Measurements from ENCODE around the gene DCDC2C. TPM values are rescaled to one million over a fixed set of nuclear protein-coding genes. Genes with fewer than 3 reads are reported as not detected.

DCDC2C gene
- total and polyA plus RNA-seq, 2 of the 4 experiments (the other 2 are of a cell fraction) = not detected

GRCh38 chr2:3871002-3871401, 167.6 kb downstream of the DCDC2C start:
- Histone ChIP-seq H4K20me1 (ENCODE audit: insufficient read depth, low read length) (no peaks in the 10 kb centered on the region), H3K4me3 (ENCODE audit: insufficient read depth, low read depth, low read length) (no peak overlapping the region), H3K14ac (replicated peaks; ENCODE audit: low read depth, low read length) (no peak overlapping the region), H4K8ac (ENCODE audit: low read depth in 2 of 2, low read length in 2 of 2) (no peak overlapping the region), H2BK120ac (ENCODE audit: low read depth, low read length) (no peak overlapping the region), H3K27me3 (ENCODE audit: control insufficient read depth, insufficient read depth, low read length) (no peaks in the 10 kb centered on the region), H3K4me1 (ENCODE audit: control insufficient read depth, insufficient read depth, low read length) (no peaks in the 10 kb centered on the region), H3K9ac (ENCODE audit: low read depth, low read length) (no peak overlapping the region), H4K5ac (ENCODE audit: low read depth, low read length) (no peak overlapping the region), H3K23ac (ENCODE audit: low read depth, low read length) (no peak overlapping the region), H3K9me3 (ENCODE audit: control insufficient read depth, insufficient read depth, low read length) (no peaks in the 10 kb centered on the region; the same call in 1 of the 2 replicates), H3K9me1 (ENCODE audit: insufficient read depth, low read length) (no peaks in the 10 kb centered on the region), H2AK9ac (replicated peaks; ENCODE audit: low read depth, low read length, poor library complexity) (no peak overlapping the region), H3K4ac (ENCODE audit: low read depth, low read length) (no peak overlapping the region), H2BK20ac (ENCODE audit: low read depth, low read length) (no peak overlapping the region), H3K27ac (ENCODE audit: insufficient read depth, low read length) (no peak overlapping the region), H4K91ac (ENCODE audit: insufficient read depth, low read depth, low read length) (no peak overlapping the region), H3K79me1 (ENCODE audit: low read depth in 1 of 2, low read length in 2 of 2) (no peaks in the 10 kb centered on the region), H3K56ac (ENCODE audit: extremely low read depth, insufficient read depth, low read length) (no peak overlapping the region), H2BK5ac (ENCODE audit: low read depth, low read length, poor library complexity, severe bottlenecking) (no peak overlapping the region), H3K18ac (ENCODE audit: low read depth, low read length) (no peak overlapping the region), H2AFZ (replicated peaks; ENCODE audit: low read length, poor library complexity) (no peak overlapping the region), H2AK5ac (ENCODE audit: low read depth, low read length) (no peak overlapping the region), H3K4me2 (ENCODE audit: low read depth, low read length) (no peak overlapping the region), H2BK15ac (ENCODE audit: low read depth, low read length) (no peak overlapping the region), H3K36me3 (ENCODE audit: control insufficient read depth, insufficient read depth, low read length) (no peaks in the 10 kb centered on the region)
- BruUV-seq (replicated peaks) = no TSS peak
- WGBS, 2 experiments (ENCODE audit: extremely low coverage in 2 of 2, insufficient read length in 1 of 2) = no CpG with 5 or more reads among the region's 4 CpGs
- dilution Hi-C loops (cut with HindIII; ENCODE audit: low sequenced_read_pairs, unreplicated experiment) = no loop called here
- DNase-seq = no peak
- in situ Hi-C loops (cut with MboI; ENCODE audit: low sequenced_read_pairs) = no loop called here
- POLR2A ChIA-PET (ENCODE audit: unreplicated experiment) = no interaction called here
- no peak for TF ChIP-seq FOS (IDR thresholded peaks at IDR 0.05; ENCODE audit: low read depth, low read length)
- no peak for TF ChIP-seq NFE2L2 (IDR thresholded peaks at IDR 0.05; ENCODE audit: low read depth, low read length)
- no peak for TF ChIP-seq CTCF (conservative IDR thresholded peaks at IDR 0.05; ENCODE audit: low read depth, low read length)
- no peak for TF ChIP-seq RFX5 (IDR thresholded peaks at IDR 0.05; ENCODE audit: low read depth, low read length)
- TF ChIP-seq RCOR1 (IDR thresholded peaks at IDR 0.05; ENCODE audit: insufficient replicate concordance, low read length) = no peak
- no peak for TF ChIP-seq MXI1 (IDR thresholded peaks at IDR 0.05; ENCODE audit: borderline replicate concordance, low read depth, low read length)
- TF ChIP-seq USF2 (IDR thresholded peaks at IDR 0.05; ENCODE audit: low read depth, low read length) = no peak
- CTCF ChIA-PET = no interaction called here
- ATAC-seq (ENCODE audit: low read depth) = no peak
- intact Hi-C loops (cut with micrococcal nuclease) = no loop called here
